GM21526 (cell line): ENCODE data around the gene ETV6.

ENCODE experiments used
- ATAC-seq: cut with Tn5 transposase; IDR thresholded peaks from one replicate; pipeline ENCODE4 v1.9.1; 2021; ENCODE audit warnings: moderate library complexity; ENCODE audit not compliant: unreplicated experiment, low FRiP score

The ETV6 gene

DNA sequence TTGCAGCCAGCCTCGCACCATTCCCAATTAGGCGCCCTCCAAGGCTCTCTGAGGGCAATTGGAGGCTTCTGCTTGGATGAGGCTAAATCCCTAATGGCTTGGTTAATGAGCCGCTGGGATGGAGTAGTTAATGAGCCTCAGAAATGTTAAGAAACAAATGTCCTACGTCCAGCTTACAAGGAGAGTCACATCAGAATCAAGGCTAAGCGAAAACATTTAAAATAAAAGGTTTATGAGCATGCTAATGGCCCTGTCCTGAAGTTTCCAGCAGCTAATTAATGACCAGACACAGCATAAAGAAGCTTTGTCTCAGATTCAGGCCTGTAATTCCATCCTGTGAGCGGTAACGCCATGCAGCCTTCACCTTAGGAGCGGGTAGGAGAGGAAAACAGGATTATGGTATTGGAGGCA lies 220.6 kb downstream of the ETV6 start:
- ATAC-seq: no peak

- ATAC-seq: no peak
These were observed 222.6 kb downstream of the ETV6 start for GRCh38 chr12:11872055-11872454.

- no peak for ATAC-seq
These were observed 226.0 kb downstream of the ETV6 start for GRCh38 chr12:11875414-11875935.

DNA sequence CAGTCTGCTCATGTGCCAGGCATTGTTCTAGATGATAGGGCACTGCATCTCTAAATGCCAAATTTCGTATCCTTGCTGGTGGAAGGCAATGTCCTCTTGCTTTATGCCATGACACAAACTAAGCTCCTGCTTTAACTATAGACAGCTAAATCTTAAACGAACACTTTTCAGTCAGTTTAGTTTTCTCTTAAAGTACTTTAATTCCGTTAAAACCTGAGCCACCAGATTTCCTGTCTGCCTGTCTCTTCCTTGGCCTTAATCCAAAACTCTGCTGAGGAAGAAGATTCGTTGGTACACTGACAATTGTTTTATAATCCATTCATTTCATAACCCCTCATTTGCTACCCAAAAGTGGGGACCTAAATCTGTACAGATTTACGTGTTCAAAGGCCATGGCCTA lies 226.8 kb downstream of the ETV6 start:
- ATAC-seq: no peak

DNA sequence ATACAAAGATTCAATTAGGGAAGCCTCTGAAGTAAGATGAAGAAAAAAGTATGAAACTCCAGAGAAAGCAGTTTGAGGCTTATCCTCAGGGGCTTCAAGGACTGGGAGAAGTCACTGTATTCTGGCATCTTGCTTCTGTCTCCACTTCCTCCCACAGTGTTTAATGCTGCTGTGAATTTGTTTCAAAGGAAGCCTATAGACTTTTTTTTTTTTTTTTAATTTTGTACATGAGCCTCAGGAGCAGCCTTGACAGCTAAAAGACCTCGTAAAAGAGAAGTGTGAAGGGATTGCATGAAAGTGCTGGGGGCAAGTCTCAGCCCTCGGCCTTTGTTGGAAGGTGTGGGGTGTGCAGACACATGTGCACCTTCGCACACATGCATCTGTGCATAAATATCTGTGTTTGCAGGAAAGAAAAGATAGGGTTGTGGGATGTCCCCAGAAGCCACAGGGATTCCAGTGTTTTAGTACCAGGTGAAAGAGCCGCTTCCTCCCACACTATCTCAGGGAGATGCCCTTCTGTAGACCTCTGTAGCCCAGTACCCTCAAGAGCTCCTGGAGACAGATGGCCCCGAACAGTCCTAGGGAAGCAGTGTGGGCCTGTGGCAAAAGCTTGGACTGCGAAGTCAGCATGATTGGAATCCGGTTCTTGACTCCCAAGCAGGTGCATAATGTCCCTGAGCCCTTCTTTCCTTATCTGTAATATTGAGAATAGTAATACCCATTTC lies 227.8 kb downstream of the ETV6 start:
- ATAC-seq: no peak

GRCh38 chr12:11877869-11878780 lies 228.7 kb downstream of the ETV6 start:
- no peak for ATAC-seq

GRCh38 chr12:11879306-11879705 lies 229.8 kb downstream of the ETV6 start:
- no peak for ATAC-seq

DNA sequence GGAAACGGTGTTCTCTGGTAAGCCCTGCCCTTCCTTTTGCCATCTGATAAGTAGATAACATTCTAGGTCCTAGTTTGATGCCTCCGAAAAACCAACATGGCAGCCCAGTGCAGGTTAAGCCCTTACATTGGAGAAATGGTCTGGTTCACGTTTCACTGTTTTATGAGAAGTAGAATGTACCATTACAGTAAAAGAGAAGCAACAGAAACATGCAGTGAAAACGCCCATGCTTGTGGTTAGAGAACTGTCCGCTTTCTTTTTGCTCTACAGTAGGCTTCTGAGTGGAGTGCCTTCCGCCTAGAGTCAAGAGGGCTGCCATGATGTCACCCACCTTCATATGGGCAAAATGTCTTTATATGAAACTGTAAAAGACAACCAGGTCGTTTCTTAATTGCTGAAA lies 230.9 kb downstream of the ETV6 start:
- no peak for ATAC-seq

DNA sequence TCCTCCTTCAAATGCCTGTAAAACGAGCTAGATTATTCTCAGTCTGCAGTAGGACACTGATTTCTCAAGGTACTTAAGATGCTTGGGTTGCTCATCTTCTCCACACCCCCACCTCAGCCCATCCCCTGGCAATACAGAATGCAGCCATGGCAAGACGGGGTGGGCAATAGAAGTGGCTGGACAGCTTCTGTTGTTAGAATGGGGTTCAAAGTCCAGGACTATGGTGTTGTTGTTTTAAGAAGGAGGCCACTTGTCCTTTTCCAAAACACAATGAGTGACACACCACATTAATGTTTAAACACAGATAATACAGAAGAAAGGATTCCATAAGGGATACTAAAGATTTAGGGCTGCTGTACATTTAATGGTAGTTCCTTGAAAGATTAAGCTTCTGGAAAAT lies 232.4 kb downstream of the ETV6 start:
- no peak for ATAC-seq

GRCh38 chr12:11882301-11883019 lies 233.0 kb downstream of the ETV6 start:
- no peak for ATAC-seq

- ATAC-seq: no peak
These were observed 234.6 kb downstream of the ETV6 start for GRCh38 chr12:11884116-11884515.

DNA sequence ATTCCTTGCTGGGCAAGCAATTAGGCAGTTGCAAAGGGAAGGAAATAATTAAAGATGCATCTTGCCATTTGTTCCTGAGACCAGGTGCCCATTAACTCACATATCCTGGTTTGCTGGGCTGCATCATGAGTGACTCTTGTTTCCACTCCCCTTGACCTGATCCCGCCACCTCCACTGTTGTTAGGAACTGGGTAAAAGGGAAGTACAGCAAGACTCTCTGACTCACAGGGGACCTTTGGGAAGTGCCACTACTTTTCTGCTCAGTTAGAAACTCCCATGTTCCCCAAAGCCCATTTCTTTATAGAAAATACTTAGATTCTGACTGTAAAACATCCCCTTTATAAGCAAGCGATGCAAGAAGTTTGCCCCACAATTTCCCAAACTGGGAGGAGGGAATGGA lies 235.2 kb downstream of the ETV6 start:
- ATAC-seq: no peak

- ATAC-seq: no peak
These were observed 236.0 kb downstream of the ETV6 start for GRCh38 chr12:11885261-11886038.

GRCh38 chr12:11886339-11886738 lies 236.9 kb downstream of the ETV6 start:
- ATAC-seq: no peak

DNA sequence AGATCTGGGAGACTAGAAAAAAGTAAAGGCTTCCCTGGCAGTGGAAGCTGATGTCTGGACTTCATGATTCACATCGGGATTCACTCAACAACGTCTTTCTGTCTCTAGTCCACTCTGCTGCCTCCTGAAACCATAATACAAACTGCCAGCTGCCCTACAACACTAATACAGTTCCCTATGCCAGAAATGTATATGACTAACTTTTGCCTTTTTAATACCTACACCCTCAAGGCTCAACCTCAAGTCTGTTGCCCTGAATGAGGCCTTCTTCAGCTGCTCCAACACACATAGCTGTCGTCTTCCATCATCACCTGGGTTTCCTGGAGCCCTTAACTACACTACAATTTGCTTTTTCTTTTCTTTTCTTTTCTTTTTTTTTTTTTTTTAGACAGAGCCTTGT lies 238.6 kb downstream of the ETV6 start:
- no peak for ATAC-seq

DNA sequence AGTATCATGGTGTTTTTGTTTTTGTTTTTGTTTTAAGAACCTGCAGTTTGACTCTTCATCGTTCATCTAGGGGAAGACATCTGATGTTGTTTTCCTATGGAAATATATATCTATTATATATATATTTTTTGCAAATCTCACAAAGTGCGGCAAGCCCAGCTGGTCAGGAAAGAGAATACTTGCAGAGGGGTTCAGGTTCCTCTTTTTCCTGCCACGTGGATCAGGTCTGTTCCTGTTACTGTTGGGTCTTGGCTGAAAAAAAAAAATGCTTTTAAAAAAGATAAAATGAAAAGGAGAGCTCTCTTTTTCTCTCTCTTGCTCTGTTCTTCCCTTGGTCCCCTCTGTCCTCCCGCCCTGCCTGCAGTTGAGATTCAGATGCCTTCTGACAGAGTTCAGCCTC lies 241.9 kb downstream of the ETV6 start:
- no peak for ATAC-seq

DNA sequence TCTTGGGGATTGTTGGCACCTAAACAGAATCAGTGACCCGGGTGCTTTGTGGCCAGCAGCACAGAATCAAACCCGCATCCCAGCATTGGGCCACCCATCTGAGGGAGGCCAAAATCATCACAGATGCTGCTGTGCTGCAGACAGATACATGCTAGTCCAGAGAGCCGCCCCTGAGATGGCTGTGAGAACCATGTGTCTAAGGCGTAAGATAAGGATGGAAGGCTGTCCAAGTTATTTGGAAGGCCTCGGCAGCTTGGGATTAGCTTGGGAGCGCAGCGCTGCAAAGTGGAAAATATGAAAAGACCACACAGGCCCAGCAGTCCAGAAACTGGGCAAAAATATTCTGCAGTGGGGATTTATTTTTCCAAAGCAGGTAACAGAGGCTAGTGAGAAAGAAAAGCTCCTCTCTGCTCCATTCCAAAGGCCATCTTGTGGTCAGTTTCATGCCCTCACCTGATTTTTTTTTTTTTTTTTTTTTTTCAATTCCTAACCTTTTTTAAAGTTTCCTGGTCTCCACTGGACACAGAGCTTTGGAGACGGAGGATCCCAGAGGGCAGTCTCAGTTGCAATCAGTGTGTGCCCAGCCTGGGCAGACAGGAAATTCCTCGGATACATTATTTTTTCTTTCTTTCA lies 242.4 kb downstream of the ETV6 start:
- ATAC-seq: no peak

- no peak for ATAC-seq
These were observed 244.5 kb downstream of the ETV6 start for GRCh38 chr12:11893998-11894397.

DNA sequence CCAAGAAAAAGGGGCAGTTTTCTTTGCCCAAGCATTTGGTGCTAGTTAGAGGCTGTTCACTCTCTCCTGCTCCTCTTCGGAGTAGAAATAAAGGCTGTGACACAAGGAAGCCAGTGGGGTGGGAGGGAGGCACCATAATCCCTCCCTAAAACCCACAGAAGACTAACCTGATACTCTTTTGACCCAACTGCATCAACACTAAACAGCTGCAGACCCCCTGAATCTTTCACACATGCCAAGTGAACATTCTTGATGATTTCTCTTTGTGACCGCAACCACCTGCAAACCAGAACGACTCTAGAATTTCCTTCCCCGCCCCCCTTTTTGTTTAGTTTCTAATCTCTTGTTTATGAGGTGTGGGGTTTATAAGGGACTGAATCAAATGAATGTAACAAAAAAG lies 245.4 kb downstream of the ETV6 start:
- no peak for ATAC-seq
